Fibroblast of skin of abdomen (primary cell): ENCODE results near the gene TRIOBP.
A peak's percentile ranks its signal among the peaks of the same experiment; 100 is the strongest.

Experiments used
- DNase-seq: peaks from one replicate; pipeline ENCODE4 v3.0.0-alpha.2; 2013

The TRIOBP gene

GRCh38 chr22:37751449-37752188 lies 54.8 kb downstream of the TRIOBP start:
- DNase-seq, result no peak

GRCh38 chr22:37752189-37753087 lies 55.6 kb downstream of the TRIOBP start:
- peak; percentile 84 for DNase-seq

DNA sequence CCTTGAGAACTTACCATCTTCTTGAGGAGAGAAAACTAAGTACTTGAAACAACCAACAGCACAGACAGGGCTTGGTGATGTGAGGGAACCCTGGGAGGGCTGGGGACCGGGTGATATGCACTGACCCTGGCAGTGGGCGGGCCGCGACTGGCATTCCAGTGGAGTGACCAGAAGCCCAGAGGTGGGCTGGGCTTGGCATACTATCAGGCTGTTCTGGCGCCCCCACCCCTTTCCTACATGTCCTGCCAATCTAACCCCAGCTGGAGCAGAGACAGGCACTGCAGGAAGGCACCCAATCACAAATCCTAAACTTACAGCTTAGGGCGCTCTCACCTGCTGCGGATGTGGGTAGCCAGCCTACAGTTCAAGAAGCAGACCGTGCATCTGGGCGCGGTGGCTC lies 56.9 kb downstream of the TRIOBP start:
- no peak for DNase-seq

GRCh38 chr22:37757663-37758062 lies 60.8 kb downstream of the TRIOBP start:
- DNase-seq, result no peak

- no peak for DNase-seq
Measured at GRCh38 chr22:37758694-37759093, 61.8 kb downstream of the TRIOBP start.

- DNase-seq, result no peak
Measured at GRCh38 chr22:37759281-37759680, 62.4 kb downstream of the TRIOBP start.

GRCh38 chr22:37760152-37760551 lies 63.3 kb downstream of the TRIOBP start:
- DNase-seq, result no peak

GRCh38 chr22:37762389-37762836 lies 65.6 kb downstream of the TRIOBP start:
- DNase-seq, result no peak

DNA sequence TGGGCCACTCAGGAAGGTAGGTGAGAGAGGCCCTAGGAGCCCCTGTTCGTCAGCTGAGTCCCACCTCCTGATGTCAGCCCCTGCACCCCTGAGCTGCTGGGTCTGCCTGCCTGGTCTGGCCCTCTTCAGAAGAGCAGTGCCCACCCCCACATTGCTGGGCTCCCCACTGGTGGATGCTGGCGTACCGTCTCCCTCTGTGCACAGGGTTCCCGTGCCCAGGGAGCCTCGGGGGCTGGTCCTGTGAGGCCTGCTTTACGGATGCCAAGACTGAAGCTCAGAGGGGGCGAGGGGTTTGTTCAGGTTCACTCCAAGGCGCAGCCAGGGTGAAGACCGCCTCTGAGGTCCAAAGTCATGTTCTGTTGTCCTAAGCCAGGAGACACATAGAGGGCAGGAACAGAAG lies 66.2 kb downstream of the TRIOBP start:
- no peak for DNase-seq

- DNase-seq, result no peak
Measured at GRCh38 chr22:37763652-37764051, 66.8 kb downstream of the TRIOBP start.

- DNase-seq, result no peak
Measured at GRCh38 chr22:37764622-37765021, 67.8 kb downstream of the TRIOBP start.

GRCh38 chr22:37765498-37765897 lies 68.7 kb downstream of the TRIOBP start:
- DNase-seq, result no peak

- no peak for DNase-seq
Measured at GRCh38 chr22:37765953-37766576, 69.2 kb downstream of the TRIOBP start.

DNA sequence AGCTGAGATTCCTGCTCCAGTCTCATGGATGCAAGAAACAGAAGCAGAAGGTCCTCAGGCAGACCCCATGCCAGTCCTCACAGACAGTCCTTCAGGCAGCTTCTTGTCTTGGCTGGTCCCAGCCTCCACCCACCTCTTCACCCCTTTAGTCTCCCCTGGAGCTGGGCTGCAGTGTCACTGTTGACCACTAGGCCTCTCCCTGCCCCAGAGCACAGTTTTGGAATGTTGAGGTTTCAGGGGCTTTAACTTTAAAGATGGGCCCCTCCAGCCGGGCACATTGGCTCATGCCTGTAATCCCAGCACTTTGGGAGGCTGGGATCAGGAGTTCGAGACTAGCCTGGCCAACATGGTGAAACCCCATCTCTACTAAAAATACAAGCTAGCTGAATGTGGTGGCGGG lies 71.4 kb downstream of the TRIOBP start:
- no peak for DNase-seq

DNA sequence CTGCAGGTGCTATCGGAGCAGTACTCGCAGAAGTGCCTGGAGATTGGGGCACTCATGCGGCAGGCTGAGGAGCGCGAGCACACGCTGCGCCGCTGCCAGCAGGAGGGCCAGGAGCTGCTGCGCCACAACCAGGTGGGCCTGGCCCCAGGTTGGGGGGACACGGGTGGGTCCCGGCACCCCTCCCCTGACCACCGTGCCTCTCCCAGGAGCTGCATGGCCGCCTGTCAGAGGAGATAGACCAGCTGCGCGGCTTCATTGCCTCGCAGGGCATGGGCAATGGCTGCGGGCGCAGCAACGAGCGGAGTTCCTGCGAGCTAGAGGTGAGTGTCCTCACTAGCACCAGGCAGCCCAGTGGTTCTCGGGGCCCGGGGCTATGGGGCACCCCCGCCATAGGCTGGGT lies 72.2 kb downstream of the TRIOBP start:
- no peak for DNase-seq

- DNase-seq, result no peak
Measured at GRCh38 chr22:37771081-37771480, 74.2 kb downstream of the TRIOBP start.

- DNase-seq, result no peak
Measured at GRCh38 chr22:37771702-37772427, 75.0 kb downstream of the TRIOBP start.

DNA sequence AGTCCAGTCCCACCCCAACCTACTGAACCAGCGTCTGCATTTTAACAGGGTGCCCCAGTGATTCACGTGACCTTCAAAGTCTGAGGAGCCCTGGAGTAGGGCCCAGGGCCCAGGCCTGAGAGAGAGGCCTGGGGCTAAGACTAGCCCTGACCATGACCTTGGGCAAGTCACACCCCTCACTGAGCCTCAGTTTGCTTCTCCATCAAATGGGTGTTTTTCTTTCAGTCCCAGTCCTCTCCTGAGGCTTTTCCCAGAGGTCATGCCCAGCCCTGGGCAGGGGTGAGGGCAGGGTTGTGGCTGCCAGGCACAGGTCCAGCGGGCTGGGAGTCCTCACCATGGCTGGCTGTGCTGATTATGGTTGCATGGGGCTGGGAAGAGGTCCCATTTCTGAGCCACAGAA lies 77.9 kb downstream of the TRIOBP start:
- DNase-seq, result no peak

GRCh38 chr22:37775785-37776638 lies 79.2 kb downstream of the TRIOBP start:
- DNase-seq, result peak; percentile 49

GRCh38 chr22:37776639-37777005 lies 79.8 kb downstream of the TRIOBP start:
- no peak for DNase-seq

DNA sequence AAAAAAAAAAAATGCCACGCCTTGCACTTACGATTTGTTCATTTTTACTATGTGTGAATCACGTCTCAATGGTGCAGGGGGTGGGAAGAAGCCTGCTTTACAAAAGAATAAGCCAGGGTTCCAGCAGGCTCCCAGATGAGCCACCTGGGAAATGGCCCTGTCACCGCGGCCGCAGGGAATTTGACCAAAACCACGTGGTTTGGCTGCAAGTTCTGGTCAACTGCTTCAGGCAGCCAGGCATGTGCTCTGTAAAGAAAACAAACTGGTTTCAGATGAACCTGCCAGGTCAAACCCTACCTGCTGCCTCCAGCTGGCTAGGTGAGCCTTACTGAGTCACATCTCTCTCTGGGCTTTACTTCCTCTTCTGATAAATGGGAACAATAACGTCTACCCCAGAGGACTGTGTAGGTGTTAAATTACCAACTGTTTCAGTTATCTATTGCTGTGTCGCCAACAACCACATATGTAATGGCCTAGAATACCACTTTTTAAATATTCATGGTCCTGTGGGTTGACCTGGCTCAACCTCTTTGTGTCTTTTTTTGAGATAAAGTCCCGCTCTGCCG lies 80.4 kb downstream of the TRIOBP start:
- peak; percentile 69 for DNase-seq
